ENCODE results near the gene MMEL1.

MMEL1 gene

GRCh38 chr1:2642560-2643413, 10.0 kb upstream of the MMEL1 start:
- DNase-seq = peak; percentile 90

- no peak for DNase-seq
These were observed 9.3 kb upstream of the MMEL1 start for GRCh38 chr1:2642131-2642559.

DNA sequence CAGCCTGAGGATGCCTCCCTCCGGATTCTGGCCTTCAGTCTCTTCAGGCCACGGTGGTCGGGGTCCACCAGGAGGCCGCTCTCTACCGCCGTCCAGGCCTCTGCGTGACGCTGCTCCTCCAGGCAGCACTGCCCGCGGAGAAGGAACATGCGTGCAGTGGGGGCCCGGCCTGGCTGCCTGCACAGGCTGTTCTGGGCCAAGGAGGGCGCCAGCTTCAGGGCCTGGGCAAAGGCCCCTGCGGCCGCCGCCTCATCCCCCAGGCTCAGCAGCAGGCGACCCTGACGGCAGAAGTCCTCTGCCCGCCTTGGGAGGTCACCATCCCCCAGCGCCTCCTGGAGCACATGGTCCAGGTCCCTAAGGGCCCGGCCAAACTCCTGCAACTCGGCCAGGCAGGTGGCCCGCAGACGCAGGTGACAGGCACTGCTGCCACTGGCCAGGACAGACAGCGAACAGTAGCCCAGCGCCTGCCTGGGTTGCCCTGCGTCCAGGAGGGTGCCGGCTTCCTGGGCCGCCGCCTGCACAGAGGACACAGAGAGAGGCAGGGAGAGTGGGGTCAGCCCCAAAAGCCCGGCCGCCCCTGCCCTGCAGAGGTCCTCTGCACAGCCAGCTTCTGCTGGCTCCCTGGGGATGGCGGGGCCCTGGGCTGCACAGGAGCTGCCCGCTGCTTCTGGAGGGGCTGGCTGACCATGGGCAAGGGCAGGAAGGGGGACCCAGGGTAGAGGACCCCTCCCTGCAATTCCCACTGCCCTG, 8.7 kb upstream of the MMEL1 start:
- DNase-seq = no peak

- no peak for DNase-seq
These were observed 7.8 kb upstream of the MMEL1 start for GRCh38 chr1:2640626-2641025.

- DNase-seq = no peak
These were observed 7.0 kb upstream of the MMEL1 start for GRCh38 chr1:2639607-2640521.

DNA sequence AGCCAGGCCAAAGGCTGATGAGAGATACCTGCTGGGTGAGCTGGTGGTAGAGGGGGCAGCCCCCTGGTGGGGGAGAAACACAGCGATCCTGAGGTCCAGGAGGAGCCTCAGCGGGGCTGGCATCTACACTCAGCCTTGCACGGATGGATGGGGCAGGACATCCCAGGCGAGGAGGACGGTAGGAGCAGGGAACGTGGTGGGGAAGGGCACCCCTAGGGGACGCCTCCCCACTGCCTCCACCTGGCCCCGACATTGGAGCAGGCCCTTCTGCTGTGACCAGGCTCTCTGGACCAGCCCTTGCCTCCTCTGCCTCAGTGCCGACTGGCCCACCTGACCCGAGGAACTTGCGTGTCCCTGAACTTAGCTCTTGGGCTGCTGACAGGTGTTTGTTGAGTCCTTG, 6.4 kb upstream of the MMEL1 start:
- no peak for DNase-seq

DNA sequence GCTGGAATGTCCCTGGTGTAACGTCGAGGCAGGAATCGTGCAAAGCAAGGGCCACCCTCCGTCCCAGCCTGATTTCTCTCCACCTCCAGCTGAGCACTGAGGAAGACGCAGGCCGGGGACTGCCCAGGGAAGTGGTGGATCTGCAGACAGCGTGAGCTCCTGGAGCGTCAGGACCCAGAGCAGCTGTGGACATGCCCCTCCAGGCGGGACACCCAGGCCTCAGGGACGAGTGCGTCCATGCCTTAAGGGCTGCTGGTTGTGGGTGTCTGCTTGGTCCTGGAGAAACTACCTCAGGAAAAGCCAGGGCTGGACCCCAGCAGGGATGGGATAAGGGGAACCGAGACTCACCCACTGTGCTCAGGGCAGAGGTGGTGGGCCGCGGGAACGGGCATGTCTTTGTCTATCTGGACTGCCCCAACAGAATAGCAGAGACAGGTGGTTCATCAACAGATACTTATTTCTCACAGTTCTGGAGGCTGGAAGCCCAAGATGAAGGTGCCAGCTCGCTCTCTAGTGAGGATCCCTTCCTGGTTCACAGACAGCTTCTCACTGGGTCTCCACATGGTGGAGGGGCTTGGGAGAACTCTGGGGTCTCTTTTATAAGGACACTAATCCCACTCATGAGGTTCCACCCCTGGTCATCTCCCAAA, 5.8 kb upstream of the MMEL1 start:
- no peak for DNase-seq

GRCh38 chr1:2637442-2638145, 4.8 kb upstream of the MMEL1 start:
- DNase-seq = no peak

GRCh38 chr1:2636733-2637132, 3.9 kb upstream of the MMEL1 start:
- DNase-seq = no peak

DNA sequence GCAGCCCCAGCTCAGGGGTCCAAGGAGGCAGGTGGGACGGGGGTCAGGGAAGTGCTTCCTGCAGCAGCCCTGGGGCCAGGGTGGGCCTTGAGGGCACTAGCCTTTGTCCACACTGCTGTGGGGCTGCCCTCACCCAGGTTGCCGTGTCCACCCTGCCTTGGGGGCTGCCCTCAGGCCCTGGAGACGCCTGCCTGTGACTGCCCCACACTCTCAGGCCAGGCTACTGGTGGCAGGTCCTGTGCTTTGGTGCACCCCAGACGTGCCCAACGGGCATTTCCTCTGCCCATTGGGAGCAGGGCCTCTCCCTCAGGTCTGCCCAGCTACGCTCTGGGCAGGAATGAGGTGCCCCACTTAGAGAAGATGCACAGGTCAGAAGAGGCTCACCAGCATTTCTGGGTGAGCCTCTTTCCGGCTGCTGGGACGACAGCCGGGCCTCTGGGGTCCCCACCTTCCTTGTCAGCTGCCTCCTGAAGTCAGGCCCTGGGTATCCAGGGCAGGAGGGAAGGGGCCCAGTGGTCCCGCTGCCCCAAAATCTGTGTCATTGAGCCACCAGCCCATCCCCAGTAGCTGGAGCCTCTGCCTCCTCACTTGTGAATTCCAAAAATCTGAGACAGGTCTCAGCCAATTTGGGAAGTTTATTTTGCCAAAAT, 2.7 kb upstream of the MMEL1 start:
- DNase-seq = no peak

GRCh38 chr1:2633936-2634491, 1.2 kb upstream of the MMEL1 start:
- no peak for DNase-seq

- DNase-seq = no peak
These were observed 635 bp upstream of the MMEL1 start for GRCh38 chr1:2633366-2633935.

DNA sequence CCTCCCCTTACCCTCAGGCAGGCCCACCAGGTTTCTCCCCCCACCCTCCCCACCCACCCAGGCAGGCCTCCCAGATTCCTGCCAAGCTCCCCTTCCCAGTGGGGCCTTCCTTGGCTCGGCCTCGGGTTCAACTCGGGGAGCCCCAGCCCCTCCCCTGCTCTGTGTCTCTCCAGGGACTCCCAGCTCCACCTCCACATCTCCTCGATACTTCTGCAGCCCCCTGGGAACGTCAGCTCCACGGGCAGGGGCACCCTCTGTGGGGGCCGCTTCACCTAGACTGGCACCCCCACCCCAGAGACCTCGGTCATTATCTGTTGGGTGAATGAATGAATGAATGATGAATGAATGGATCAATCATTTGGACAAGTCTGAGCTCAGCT, 775 bp downstream of the MMEL1 start:
- no peak for DNase-seq

- DNase-seq = no peak
These were observed 1.4 kb downstream of the MMEL1 start for GRCh38 chr1:2631136-2632050.

DNA sequence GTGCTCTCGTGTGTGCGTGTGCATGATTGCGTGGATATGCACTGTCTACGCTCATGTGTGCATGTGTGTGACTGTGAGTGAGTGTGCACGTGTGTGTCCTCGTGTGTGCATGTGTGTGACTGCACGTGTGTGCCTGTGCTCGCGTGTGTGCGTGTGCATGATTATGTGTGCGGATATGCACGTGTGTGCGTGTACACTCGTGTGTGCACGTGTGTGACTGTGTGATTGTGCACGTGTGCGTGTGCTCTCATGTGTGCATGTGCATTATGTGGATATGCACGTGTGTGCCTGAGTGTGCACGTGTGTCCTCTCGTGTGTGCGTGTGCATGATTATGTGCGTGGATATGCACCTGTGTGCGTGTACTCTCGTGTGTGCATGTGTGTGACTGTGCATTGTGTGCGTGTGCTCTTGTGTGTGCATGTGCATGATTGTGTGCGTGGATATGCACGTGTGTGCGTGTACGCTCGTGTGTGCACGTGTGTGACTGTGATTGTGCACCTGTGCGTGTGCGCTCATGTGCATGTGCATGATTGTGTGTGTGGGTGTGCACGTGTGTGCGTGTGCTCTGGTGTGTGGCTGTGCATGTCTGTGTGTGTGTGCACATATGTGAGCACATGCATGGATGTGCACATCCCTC, 2.2 kb downstream of the MMEL1 start:
- DNase-seq = no peak

- DNase-seq = no peak
These were observed 3.0 kb downstream of the MMEL1 start for GRCh38 chr1:2629627-2630497.

- DNase-seq = no peak
These were observed 3.7 kb downstream of the MMEL1 start for GRCh38 chr1:2628933-2629626.
